ENCODE data around the gene LRRC8C.

The LRRC8C gene

DNA sequence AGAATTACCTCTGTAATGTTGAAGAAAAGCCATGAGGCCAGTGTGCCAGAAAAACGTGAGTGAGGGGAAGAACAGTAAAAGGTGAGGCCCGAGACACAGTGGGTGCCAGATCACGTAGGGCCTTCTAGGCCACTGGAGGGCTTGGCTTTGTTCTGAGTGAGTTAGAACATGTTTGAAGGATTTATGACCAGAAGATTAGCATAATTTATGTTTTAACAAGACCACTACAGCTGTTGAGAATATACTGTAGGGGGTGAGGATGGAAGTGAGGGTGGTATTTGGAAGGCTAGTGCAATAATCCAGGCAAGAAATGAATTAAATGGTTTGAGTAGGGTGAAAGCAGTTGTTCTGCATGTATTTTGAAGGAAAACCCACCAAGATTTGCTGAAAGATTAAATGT is 56.3 kb downstream of the LRRC8C start:
- no peak overlapping the region for H3K4me3 ChIP-seq (ENCODE audit: low read depth, low read length)
- peaks cover 6% of the 10 kb centered on the region; the same call in 1 of the 2 replicates for H3K36me3 ChIP-seq (ENCODE audit: insufficient read depth, low read length)
- H3K27ac ChIP-seq (ENCODE audit: low read depth, low read length): no peak overlapping the region
- H3K79me2 ChIP-seq (ENCODE audit: control insufficient read depth, insufficient read depth, low read length, unreplicated experiment): no peaks in the 10 kb centered on the region
- no peaks in the 10 kb centered on the region for H3K4me1 ChIP-seq (ENCODE audit: control insufficient read depth, insufficient read depth, low read length, unreplicated experiment)
- H2AFZ ChIP-seq (ENCODE audit: low read length, unreplicated experiment): no peak overlapping the region
- no peaks in the 10 kb centered on the region for H3K27me3 ChIP-seq (ENCODE audit: insufficient read depth, low read length)

DNA sequence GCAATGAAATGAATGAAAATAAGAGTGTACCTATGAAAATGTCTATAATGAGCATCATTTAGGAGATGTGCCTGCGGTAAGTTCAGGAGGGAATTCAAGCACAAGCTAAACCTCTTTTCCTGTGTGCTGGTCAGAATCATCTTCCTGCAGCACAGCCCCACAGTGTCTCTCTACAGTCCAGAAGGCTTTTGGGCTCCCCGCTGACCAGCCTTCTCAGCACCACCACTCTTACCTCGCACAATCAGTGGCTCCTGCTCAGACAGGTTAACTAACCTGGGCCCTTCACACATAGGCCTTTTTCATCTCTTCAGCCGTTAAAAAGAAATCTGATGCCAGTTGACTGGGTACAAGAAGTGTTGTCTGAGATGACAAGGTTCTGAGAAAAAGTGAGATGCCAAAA is 57.7 kb downstream of the LRRC8C start:
- Histone ChIP-seq H3K79me2 (ENCODE audit: control insufficient read depth, insufficient read depth, low read length, unreplicated experiment) (no peaks in the 10 kb centered on the region), H3K4me1 (ENCODE audit: control insufficient read depth, insufficient read depth, low read length, unreplicated experiment) (no peaks in the 10 kb centered on the region), H2AFZ (ENCODE audit: low read length, unreplicated experiment) (no peak overlapping the region), H3K27me3 (ENCODE audit: insufficient read depth, low read length) (no peaks in the 10 kb centered on the region), H3K36me3 (ENCODE audit: insufficient read depth, low read length) (peaks cover 6% of the 10 kb centered on the region; the same call in 1 of the 2 replicates), H3K27ac (ENCODE audit: low read depth, low read length) (no peak overlapping the region), H3K4me3 (ENCODE audit: low read depth, low read length) (no peak overlapping the region)

DNA sequence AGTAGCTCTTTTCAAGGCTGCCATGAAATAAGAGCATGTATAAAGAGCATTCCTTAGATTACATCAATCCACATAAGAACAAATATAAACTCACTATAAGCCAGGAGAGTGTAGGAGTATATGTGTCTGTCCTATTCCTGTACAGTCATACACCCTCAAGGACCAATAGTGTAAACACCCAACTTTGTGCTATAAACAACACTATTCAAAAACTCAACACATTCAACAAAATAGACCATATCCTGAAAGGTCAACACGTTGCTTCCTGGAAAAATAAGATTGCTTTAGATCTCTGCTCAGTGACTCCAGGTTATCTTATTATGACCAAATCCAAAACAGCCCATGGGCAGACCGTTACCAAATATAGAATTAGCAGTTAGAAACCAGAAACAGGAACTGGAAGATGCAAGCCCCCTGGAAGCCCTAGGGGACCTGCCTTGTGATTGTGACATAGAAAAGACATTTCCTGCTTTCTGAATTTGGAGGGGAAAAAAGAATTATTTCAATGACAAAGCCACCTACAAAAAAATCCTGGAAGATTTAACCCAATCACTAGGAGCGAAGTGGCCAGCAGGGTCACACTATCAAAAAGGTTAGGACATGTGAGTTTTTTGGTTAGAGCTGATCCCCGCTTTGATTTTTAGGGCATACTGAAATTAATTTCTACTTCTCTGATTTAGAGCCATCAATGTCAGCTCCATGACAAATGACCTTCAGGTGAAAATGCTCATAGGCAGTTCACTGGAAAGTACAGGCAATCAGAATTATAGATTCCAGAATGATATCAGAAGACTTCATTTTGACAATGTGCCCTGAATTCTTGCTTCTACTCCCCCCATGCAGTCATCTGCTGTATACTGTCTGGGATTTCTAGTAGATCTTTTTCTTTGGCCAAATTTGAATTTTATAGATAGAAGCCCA is 59.9 kb downstream of the LRRC8C start:
- Histone ChIP-seq H3K4me3 (ENCODE audit: low read depth, low read length) (no peak overlapping the region), H2AFZ (ENCODE audit: low read length, unreplicated experiment) (no peak overlapping the region), H3K27ac (ENCODE audit: low read depth, low read length) (no peak overlapping the region), H3K36me3 (ENCODE audit: insufficient read depth, low read length) (peaks cover 4% of the 10 kb centered on the region; the same call in 1 of the 2 replicates), H3K79me2 (ENCODE audit: control insufficient read depth, insufficient read depth, low read length, unreplicated experiment) (no peaks in the 10 kb centered on the region), H3K27me3 (ENCODE audit: insufficient read depth, low read length) (no peaks in the 10 kb centered on the region), H3K4me1 (ENCODE audit: control insufficient read depth, insufficient read depth, low read length, unreplicated experiment) (peaks cover 5% of the 10 kb centered on the region)

DNA sequence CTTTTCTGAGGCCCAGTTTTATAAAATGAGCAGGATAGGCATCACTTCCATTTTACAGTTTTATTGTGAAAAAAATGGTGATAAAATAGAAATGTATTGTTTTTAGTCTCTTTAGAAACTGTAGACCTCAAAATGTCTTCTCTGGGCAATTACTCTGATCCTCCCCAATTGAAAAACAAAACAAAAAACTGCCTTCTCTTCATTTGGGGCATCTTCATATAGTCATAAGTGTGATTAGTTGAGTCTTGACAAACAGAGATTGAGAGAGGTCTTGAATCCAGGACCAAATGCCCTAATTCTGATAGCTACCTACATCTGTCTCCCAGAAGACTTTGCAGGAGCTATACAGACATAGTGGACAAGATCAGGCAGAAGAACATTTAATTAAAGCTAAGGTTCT is 62.9 kb downstream of the LRRC8C start:
- Histone ChIP-seq H3K36me3 (ENCODE audit: insufficient read depth, low read length) (no peaks in the 10 kb centered on the region), H3K4me3 (ENCODE audit: low read depth, low read length) (no peak overlapping the region), H2AFZ (ENCODE audit: low read length, unreplicated experiment) (no peak overlapping the region), H3K79me2 (ENCODE audit: control insufficient read depth, insufficient read depth, low read length, unreplicated experiment) (no peaks in the 10 kb centered on the region), H3K27ac (ENCODE audit: low read depth, low read length) (no peak overlapping the region), H3K4me1 (ENCODE audit: control insufficient read depth, insufficient read depth, low read length, unreplicated experiment) (peaks cover 6% of the 10 kb centered on the region), H3K27me3 (ENCODE audit: insufficient read depth, low read length) (no peaks in the 10 kb centered on the region)

DNA sequence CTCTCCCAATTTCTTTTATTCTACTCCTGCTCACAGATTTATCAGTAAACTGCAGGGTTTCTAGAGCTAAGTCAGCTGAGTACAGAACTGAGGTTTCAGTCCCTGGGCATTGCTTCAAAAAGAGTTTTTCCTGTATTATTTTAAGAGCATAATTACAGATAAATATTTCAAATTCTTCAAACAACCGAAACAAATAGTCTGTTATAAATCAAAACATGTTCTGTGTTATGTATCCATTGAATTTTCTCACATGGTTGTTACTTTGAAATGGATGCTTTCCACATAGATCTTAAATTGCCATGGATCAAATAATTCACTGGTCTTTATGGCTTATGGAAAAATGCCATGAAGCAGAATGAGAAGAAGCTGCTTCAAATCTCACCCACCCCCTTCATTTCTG is 64.5 kb downstream of the LRRC8C start:
- H2AFZ ChIP-seq (ENCODE audit: low read length, unreplicated experiment): no peak overlapping the region
- no peaks in the 10 kb centered on the region for H3K79me2 ChIP-seq (ENCODE audit: control insufficient read depth, insufficient read depth, low read length, unreplicated experiment)
- H3K36me3 ChIP-seq (ENCODE audit: insufficient read depth, low read length): no peaks in the 10 kb centered on the region
- H3K4me1 ChIP-seq (ENCODE audit: control insufficient read depth, insufficient read depth, low read length, unreplicated experiment): peaks cover 6% of the 10 kb centered on the region
- no peaks in the 10 kb centered on the region for H3K27me3 ChIP-seq (ENCODE audit: insufficient read depth, low read length)
- no peak overlapping the region for H3K4me3 ChIP-seq (ENCODE audit: low read depth, low read length)
- no peak overlapping the region for H3K27ac ChIP-seq (ENCODE audit: low read depth, low read length)

DNA sequence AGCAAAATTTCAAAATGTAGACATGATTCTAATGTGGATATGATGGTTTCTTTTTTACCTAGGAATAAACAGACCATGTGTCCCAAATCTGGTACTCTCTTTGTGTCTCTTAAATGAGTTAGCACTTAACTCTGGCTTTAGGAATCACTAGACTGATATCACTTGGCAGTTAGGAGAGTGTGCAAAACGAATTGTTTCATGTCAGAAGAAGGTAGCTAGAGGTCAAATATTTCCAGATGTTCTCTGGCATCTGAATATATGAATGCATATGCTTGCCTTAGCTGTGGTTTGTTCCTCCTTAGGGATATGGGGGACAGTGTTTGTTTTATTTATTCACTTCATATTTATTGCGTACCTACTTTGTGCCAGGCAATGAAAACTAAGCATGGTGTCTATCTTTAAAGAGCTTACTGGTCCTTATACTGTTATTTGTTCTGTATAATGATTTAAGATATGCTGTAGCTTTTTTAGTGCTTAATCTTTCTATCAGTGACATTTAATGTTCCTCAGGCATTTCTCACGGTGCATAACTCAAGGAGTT is 65.2 kb downstream of the LRRC8C start:
- Histone ChIP-seq H3K27ac (ENCODE audit: low read depth, low read length) (no peak overlapping the region), H3K36me3 (ENCODE audit: insufficient read depth, low read length) (no peaks in the 10 kb centered on the region), H3K79me2 (ENCODE audit: control insufficient read depth, insufficient read depth, low read length, unreplicated experiment) (no peaks in the 10 kb centered on the region), H2AFZ (ENCODE audit: low read length, unreplicated experiment) (no peak overlapping the region), H3K4me1 (ENCODE audit: control insufficient read depth, insufficient read depth, low read length, unreplicated experiment) (peaks cover 6% of the 10 kb centered on the region), H3K27me3 (ENCODE audit: insufficient read depth, low read length) (no peaks in the 10 kb centered on the region), H3K4me3 (ENCODE audit: low read depth, low read length) (no peak overlapping the region)

DNA sequence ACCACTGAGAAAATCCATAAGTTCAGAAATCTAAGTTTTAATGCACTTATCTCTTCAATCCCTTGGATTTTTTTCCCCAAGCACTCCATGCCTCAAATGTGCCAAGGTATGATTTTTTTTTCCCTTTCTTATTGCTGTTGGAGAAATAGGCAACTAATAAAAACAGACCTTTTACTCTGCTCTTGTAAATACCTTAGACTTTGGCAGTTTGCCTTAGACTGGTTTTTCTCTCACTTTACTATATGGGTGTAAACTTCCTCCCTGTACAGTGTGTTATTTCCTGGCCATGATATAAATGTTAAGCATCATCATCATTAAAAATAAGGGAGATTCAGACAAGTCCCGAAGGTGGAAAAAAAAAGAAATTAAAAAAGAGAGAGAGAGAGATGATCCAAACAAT is 65.7 kb downstream of the LRRC8C start:
- Histone ChIP-seq H3K4me1 (ENCODE audit: control insufficient read depth, insufficient read depth, low read length, unreplicated experiment) (peaks cover 6% of the 10 kb centered on the region), H3K36me3 (ENCODE audit: insufficient read depth, low read length) (no peaks in the 10 kb centered on the region), H3K27me3 (ENCODE audit: insufficient read depth, low read length) (no peaks in the 10 kb centered on the region), H3K79me2 (ENCODE audit: control insufficient read depth, insufficient read depth, low read length, unreplicated experiment) (no peaks in the 10 kb centered on the region), H2AFZ (ENCODE audit: low read length, unreplicated experiment) (no peak overlapping the region), H3K4me3 (ENCODE audit: low read depth, low read length) (no peak overlapping the region), H3K27ac (ENCODE audit: low read depth, low read length) (no peak overlapping the region)

DNA sequence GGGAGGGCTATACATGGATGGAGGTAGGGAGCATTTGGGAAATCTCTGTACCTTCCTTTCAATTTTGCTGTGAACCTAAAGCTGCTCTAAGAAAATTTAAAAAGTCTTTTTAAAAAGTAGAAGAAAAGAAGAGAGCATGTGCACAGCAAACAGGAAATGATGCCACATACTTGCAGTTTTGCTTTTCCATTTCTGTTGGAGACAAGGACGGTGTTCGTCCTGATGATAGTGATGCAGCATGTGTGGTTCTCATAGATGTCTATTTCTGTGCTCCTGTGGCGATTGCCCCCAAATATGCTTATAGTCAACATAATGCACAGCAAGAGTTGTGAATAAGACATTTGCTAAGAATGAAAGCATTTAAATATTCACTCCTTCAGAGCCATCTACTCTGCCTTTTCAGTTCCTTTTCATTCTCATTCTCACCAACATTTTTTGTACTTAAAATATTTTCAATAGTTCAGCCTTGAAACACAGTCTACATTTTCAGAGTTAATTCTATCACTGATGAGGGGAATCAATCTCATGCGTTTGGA is 66.6 kb downstream of the LRRC8C start:
- Histone ChIP-seq H3K4me1 (ENCODE audit: control insufficient read depth, insufficient read depth, low read length, unreplicated experiment) (peaks cover 6% of the 10 kb centered on the region), H3K27me3 (ENCODE audit: insufficient read depth, low read length) (no peaks in the 10 kb centered on the region), H3K27ac (ENCODE audit: low read depth, low read length) (no peak overlapping the region), H2AFZ (ENCODE audit: low read length, unreplicated experiment) (no peak overlapping the region), H3K4me3 (ENCODE audit: low read depth, low read length) (no peak overlapping the region), H3K36me3 (ENCODE audit: insufficient read depth, low read length) (0 out of 2 replicates have a peak, but pooled peaks cover 3% of the 10 kb centered on the region), H3K79me2 (ENCODE audit: control insufficient read depth, insufficient read depth, low read length, unreplicated experiment) (no peaks in the 10 kb centered on the region)

DNA sequence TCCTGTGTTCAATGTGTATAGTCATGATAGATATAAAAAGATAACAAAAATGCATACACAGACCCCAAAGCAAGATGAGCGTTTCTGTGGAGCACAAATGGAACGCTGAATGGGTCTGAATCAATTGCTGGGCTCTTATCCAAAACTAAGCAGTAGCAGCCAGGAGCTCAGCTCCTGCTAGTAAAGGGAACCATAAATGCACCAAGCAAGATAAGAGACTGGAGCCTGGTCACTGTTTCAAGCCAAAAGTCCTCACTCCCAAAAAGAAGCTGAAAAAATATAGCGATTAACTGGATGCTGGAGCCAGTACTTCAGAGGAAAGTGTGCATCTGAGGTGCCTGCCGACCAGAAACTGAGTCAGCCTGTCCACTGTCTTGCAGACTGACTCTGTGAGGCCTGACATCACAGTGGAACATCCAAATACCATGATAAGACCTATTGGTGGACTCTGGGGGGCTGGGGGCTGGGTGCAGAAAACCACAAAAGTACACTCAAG is 68.9 kb downstream of the LRRC8C start:
- H3K27ac ChIP-seq (ENCODE audit: low read depth, low read length): no peak overlapping the region
- no peak overlapping the region for H3K4me3 ChIP-seq (ENCODE audit: low read depth, low read length)
- H3K27me3 ChIP-seq (ENCODE audit: insufficient read depth, low read length): no peaks in the 10 kb centered on the region
- no peaks in the 10 kb centered on the region for H3K79me2 ChIP-seq (ENCODE audit: control insufficient read depth, insufficient read depth, low read length, unreplicated experiment)
- H3K36me3 ChIP-seq (ENCODE audit: insufficient read depth, low read length): 0 out of 2 replicates have a peak, but pooled peaks cover 3% of the 10 kb centered on the region
- H2AFZ ChIP-seq (ENCODE audit: low read length, unreplicated experiment): no peak overlapping the region
- H3K4me1 ChIP-seq (ENCODE audit: control insufficient read depth, insufficient read depth, low read length, unreplicated experiment): peaks cover 6% of the 10 kb centered on the region

DNA sequence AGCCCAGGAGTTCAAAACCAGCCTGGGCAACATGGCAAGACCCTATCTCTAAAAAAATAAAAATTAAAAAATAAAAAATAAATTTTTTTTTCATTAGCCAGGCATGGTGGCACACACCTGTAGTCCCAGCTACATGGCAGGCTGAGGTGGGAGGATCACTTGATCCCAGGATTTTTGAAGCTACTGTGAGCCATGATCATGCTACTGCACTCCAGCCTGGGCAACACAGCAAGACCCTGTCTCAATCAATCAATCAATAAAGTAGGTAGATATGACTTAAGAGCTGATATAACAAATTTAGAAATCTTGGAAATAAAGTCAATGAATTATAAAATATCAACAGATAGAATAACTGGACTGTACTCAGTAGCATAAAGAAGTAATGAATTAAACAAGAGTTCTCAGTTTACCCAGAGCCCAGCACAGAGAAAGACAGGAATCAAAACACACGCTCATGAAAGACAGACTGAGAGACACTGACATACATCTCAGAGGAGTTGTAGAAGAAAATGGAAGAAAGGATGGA is 69.7 kb downstream of the LRRC8C start:
- Histone ChIP-seq H3K4me3 (ENCODE audit: low read depth, low read length) (no peak overlapping the region), H3K27me3 (ENCODE audit: insufficient read depth, low read length) (no peaks in the 10 kb centered on the region), H2AFZ (ENCODE audit: low read length, unreplicated experiment) (no peak overlapping the region), H3K27ac (ENCODE audit: low read depth, low read length) (no peak overlapping the region), H3K79me2 (ENCODE audit: control insufficient read depth, insufficient read depth, low read length, unreplicated experiment) (no peaks in the 10 kb centered on the region), H3K4me1 (ENCODE audit: control insufficient read depth, insufficient read depth, low read length, unreplicated experiment) (peaks cover 4% of the 10 kb centered on the region), H3K36me3 (ENCODE audit: insufficient read depth, low read length) (0 out of 2 replicates have a peak, but pooled peaks cover 3% of the 10 kb centered on the region)
